Measurements from ENCODE around the gene CNTLN. TPM values are rescaled to one million over a fixed set of nuclear protein-coding genes. Genes with fewer than 3 reads are reported as not detected.
"Not testable (repeated sequence)": the region's sequence is repeated elsewhere in the genome, so short reads cannot be mapped to it uniquely, and the experiment has no call there.

Gene CNTLN
- total and polyA plus RNA-seq, 2 donors, result 2.9 to 6.4 TPM

DNA sequence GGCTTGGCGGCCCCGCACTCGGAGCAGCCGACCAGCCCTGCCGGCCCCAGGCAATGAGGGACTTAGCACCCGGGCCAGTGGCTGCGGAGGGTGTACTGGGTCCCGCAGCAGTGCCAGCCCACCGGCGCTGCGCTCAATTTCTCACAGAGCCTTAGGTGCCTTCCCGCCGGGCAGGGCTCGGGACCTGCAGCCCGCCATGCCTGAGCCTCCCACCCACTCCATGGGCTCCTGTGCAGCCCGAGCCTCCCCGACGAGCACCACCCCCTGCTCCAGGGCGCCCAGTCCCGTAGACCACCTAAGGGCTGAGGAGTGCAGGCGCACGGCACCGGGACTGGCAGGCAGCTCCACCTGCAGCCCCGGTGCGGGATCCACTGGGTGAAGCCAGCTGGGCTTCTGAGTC lies 219.2 kb downstream of the CNTLN start:
- DNase-seq (ENCODE audit: low read depth in 6 of 9, low spot score in 9 of 9); H3K36me3 ChIP-seq (ENCODE audit: control insufficient read depth in 2 of 2, insufficient read depth in 2 of 2, low read length in 1 of 2): not testable (repeated sequence)

DNA sequence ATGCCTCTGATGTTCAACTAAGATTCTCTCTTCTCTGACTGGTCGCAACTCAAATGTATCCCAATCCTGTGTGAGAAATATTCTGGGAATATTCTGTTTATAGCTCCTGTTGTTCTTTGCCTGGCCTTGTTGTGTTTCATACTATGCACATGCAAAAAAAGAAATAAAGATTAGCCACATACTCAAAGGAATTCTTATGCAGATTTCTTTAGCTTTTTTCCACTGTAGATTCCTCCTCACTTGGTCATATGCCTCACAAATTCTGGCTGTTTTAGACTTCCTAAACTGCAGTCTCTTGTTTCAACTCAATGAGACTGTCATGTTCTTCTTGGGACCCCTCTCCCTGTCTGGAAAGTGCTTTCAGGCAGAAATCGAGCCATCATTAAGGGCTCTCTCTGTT lies 226.5 kb downstream of the CNTLN start:
- no peaks in the 10 kb centered on the region for H3K9me3 ChIP-seq (ENCODE audit: control insufficient read depth in 2 of 2, insufficient read depth in 1 of 2, low read length in 1 of 2)
- H3K27ac ChIP-seq (ENCODE audit: low read depth in 1 of 2, low read length in 1 of 2), result no peak overlapping the region
- WGBS, result 95% methylated on average over 2 of the region's 2 CpGs
- DNase-seq (ENCODE audit: low read depth in 6 of 9, low spot score in 9 of 9), result no peak
- H3K4me1 ChIP-seq (ENCODE audit: control insufficient read depth in 2 of 2, insufficient read depth in 2 of 2, low read length in 2 of 2), result no peaks in the 10 kb centered on the region
- no peaks in the 10 kb centered on the region for H3K36me3 ChIP-seq (ENCODE audit: control insufficient read depth in 2 of 2, insufficient read depth in 2 of 2, low read length in 1 of 2)
- H3K4me3 ChIP-seq (ENCODE audit: low read length in 2 of 2), result no peak overlapping the region
- H3K27me3 ChIP-seq (ENCODE audit: control insufficient read depth in 2 of 2, insufficient read depth in 1 of 2, low read length in 1 of 2), result no peaks in the 10 kb centered on the region

More for the DNA sequence above, 219.2 kb downstream of the CNTLN start:
- not testable (repeated sequence) for H3K4me3 ChIP-seq (ENCODE audit: low read length in 2 of 2); H3K9me3 ChIP-seq (ENCODE audit: control insufficient read depth in 2 of 2, insufficient read depth in 1 of 2, low read length in 1 of 2); H3K4me1 ChIP-seq (ENCODE audit: control insufficient read depth in 2 of 2, insufficient read depth in 2 of 2, low read length in 2 of 2); H3K27ac ChIP-seq (ENCODE audit: low read depth in 1 of 2, low read length in 1 of 2); H3K27me3 ChIP-seq (ENCODE audit: control insufficient read depth in 2 of 2, insufficient read depth in 1 of 2, low read length in 1 of 2)
- WGBS, result 95% methylated on average over 25 of the region's 25 CpGs

GRCh38 chr9:17367035-17367434 lies 232.2 kb downstream of the CNTLN start:
- H3K27me3 ChIP-seq (ENCODE audit: control insufficient read depth in 2 of 2, insufficient read depth in 1 of 2, low read length in 1 of 2), result no peaks in the 10 kb centered on the region
- H3K36me3 ChIP-seq (ENCODE audit: control insufficient read depth in 2 of 2, insufficient read depth in 2 of 2, low read length in 1 of 2), result no peaks in the 10 kb centered on the region
- H3K27ac ChIP-seq (ENCODE audit: low read depth in 1 of 2, low read length in 1 of 2), result no peak overlapping the region
- no peaks in the 10 kb centered on the region for H3K4me1 ChIP-seq (ENCODE audit: control insufficient read depth in 2 of 2, insufficient read depth in 2 of 2, low read length in 2 of 2)
- no peak for DNase-seq (ENCODE audit: low read depth in 6 of 9, low spot score in 9 of 9)
- no peak overlapping the region for H3K4me3 ChIP-seq (ENCODE audit: low read length in 2 of 2)
- H3K9me3 ChIP-seq (ENCODE audit: control insufficient read depth in 2 of 2, insufficient read depth in 1 of 2, low read length in 1 of 2), result no peaks in the 10 kb centered on the region
- 98% methylated on average over 2 of the region's 2 CpGs for WGBS

DNA sequence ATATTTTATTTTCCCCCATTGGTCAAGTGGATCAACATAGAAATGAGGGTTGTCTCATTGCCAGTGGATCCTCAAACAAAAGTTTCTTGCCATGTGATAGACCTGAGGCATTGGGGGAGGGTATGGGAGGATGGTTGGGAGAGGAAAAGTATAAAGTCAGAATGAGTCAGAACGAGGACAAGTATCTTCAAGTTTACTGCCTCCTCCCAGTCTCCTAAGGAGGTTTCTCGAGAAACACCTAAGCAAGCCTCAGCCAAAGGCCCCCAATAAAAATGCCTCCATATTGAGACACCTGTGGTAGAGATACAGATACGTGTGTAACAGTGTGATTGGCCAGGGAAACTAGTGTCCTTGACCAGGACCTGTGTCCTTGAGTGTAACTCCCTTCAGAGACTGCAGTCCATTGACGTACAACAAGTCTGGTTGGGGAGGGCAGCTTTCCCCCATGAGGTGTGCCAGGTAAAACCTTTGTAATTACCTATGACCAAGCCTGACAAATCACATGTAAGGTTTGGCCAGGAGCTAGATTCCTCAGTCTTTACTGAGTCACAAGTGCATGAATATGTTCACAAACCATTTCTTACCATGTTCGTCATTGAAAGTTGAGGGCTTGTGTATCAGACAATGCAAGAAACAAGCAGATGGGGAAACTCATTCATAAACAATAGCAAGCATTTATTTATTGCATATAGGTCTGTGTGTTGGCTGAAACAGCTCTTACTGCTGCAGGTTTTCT lies 245.5 kb downstream of the CNTLN start:
- Histone ChIP-seq H3K27ac (ENCODE audit: low read depth in 1 of 2, low read length in 1 of 2) (no peak overlapping the region), H3K4me3 (ENCODE audit: low read length in 2 of 2) (no peak overlapping the region), H3K4me1 (ENCODE audit: control insufficient read depth in 2 of 2, insufficient read depth in 2 of 2, low read length in 2 of 2) (no peaks in the 10 kb centered on the region), H3K27me3 (ENCODE audit: control insufficient read depth in 2 of 2, insufficient read depth in 1 of 2, low read length in 1 of 2) (no peaks in the 10 kb centered on the region), H3K36me3 (ENCODE audit: control insufficient read depth in 2 of 2, insufficient read depth in 2 of 2, low read length in 1 of 2) (no peaks in the 10 kb centered on the region), H3K9me3 (ENCODE audit: control insufficient read depth in 2 of 2, insufficient read depth in 1 of 2, low read length in 1 of 2) (no peaks in the 10 kb centered on the region)
- DNase-seq (ENCODE audit: low read depth in 6 of 9, low spot score in 9 of 9), result no peak
- WGBS, result 97% methylated on average over 5 of the region's 5 CpGs

DNA sequence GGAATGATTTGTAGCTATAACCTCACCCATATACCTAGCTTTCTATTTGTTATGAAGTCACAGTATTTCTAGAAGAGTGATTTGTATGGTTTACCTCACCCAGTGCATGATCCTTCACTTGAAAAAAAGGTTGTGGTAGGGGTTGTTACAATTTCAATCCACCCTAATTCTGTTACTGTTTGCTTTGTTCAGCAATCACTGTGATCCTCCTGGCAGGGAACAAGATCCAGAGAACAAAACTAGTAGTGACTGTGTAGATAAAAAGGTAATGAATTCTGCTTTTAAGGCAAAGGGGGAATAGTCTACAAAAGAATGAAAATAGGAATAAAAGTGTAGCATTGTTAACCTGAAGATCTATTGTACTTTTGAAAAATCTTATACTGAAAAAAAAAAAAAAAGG lies 252.7 kb downstream of the CNTLN start:
- H3K4me1 ChIP-seq (ENCODE audit: control insufficient read depth in 2 of 2, insufficient read depth in 2 of 2, low read length in 2 of 2), result no peaks in the 10 kb centered on the region
- H3K27me3 ChIP-seq (ENCODE audit: control insufficient read depth in 2 of 2, insufficient read depth in 1 of 2, low read length in 1 of 2), result no peaks in the 10 kb centered on the region
- no peak for DNase-seq (ENCODE audit: low read depth in 6 of 9, low spot score in 9 of 9)
- no peak overlapping the region for H3K27ac ChIP-seq (ENCODE audit: low read depth in 1 of 2, low read length in 1 of 2)
- H3K9me3 ChIP-seq (ENCODE audit: control insufficient read depth in 2 of 2, insufficient read depth in 1 of 2, low read length in 1 of 2), result no peaks in the 10 kb centered on the region
- H3K4me3 ChIP-seq (ENCODE audit: low read length in 2 of 2), result no peak overlapping the region
- no peaks in the 10 kb centered on the region for H3K36me3 ChIP-seq (ENCODE audit: control insufficient read depth in 2 of 2, insufficient read depth in 2 of 2, low read length in 1 of 2)

GRCh38 chr9:17389026-17389425 lies 254.2 kb downstream of the CNTLN start:
- Histone ChIP-seq H3K27me3 (ENCODE audit: control insufficient read depth in 2 of 2, insufficient read depth in 1 of 2, low read length in 1 of 2) (no peaks in the 10 kb centered on the region), H3K4me1 (ENCODE audit: control insufficient read depth in 2 of 2, insufficient read depth in 2 of 2, low read length in 2 of 2) (no peaks in the 10 kb centered on the region), H3K4me3 (ENCODE audit: low read length in 2 of 2) (no peak overlapping the region), H3K27ac (ENCODE audit: low read depth in 1 of 2, low read length in 1 of 2) (no peak overlapping the region), H3K9me3 (ENCODE audit: control insufficient read depth in 2 of 2, insufficient read depth in 1 of 2, low read length in 1 of 2) (no peaks in the 10 kb centered on the region), H3K36me3 (ENCODE audit: control insufficient read depth in 2 of 2, insufficient read depth in 2 of 2, low read length in 1 of 2) (no peaks in the 10 kb centered on the region)
- WGBS, result 0% methylated on average over 1 of the region's 1 CpG
- no peak for DNase-seq (ENCODE audit: low read depth in 6 of 9, low spot score in 9 of 9)

GRCh38 chr9:17394881-17395510 lies 260.2 kb downstream of the CNTLN start:
- WGBS, result 78% methylated on average over 7 of the region's 7 CpGs

GRCh38 chr9:17397166-17397728 lies 262.4 kb downstream of the CNTLN start:
- not testable (repeated sequence) for H3K4me3 ChIP-seq (ENCODE audit: low read length in 2 of 2); H3K27ac ChIP-seq (ENCODE audit: low read depth in 1 of 2, low read length in 1 of 2)
- WGBS, result 96% methylated on average over 7 of the region's 7 CpGs

More at GRCh38 chr9:17394881-17395510, 260.2 kb downstream of the CNTLN start:
- H3K4me1 ChIP-seq (ENCODE audit: control insufficient read depth in 2 of 2, insufficient read depth in 2 of 2, low read length in 2 of 2), result no peaks in the 10 kb centered on the region
- DNase-seq (ENCODE audit: low read depth in 6 of 9, low spot score in 9 of 9), result no peak
- H3K36me3 ChIP-seq (ENCODE audit: control insufficient read depth in 2 of 2, insufficient read depth in 2 of 2, low read length in 1 of 2), result no peaks in the 10 kb centered on the region
- no peak overlapping the region for H3K27ac ChIP-seq (ENCODE audit: low read depth in 1 of 2, low read length in 1 of 2)
- no peak overlapping the region for H3K4me3 ChIP-seq (ENCODE audit: low read length in 2 of 2)
- no peaks in the 10 kb centered on the region for H3K27me3 ChIP-seq (ENCODE audit: control insufficient read depth in 2 of 2, insufficient read depth in 1 of 2, low read length in 1 of 2)
- no peaks in the 10 kb centered on the region for H3K9me3 ChIP-seq (ENCODE audit: control insufficient read depth in 2 of 2, insufficient read depth in 1 of 2, low read length in 1 of 2)

GRCh38 chr9:17398350-17398749 lies 263.5 kb downstream of the CNTLN start:
- H3K4me1 ChIP-seq (ENCODE audit: control insufficient read depth in 2 of 2, insufficient read depth in 2 of 2, low read length in 2 of 2), result no peaks in the 10 kb centered on the region
- H3K27ac ChIP-seq (ENCODE audit: low read depth in 1 of 2, low read length in 1 of 2), result no peak overlapping the region
- no peaks in the 10 kb centered on the region for H3K27me3 ChIP-seq (ENCODE audit: control insufficient read depth in 2 of 2, insufficient read depth in 1 of 2, low read length in 1 of 2)
- H3K36me3 ChIP-seq (ENCODE audit: control insufficient read depth in 2 of 2, insufficient read depth in 2 of 2, low read length in 1 of 2), result no peaks in the 10 kb centered on the region
- no peak for DNase-seq (ENCODE audit: low read depth in 6 of 9, low spot score in 9 of 9)
- H3K4me3 ChIP-seq (ENCODE audit: low read length in 2 of 2), result no peak overlapping the region
- H3K9me3 ChIP-seq (ENCODE audit: control insufficient read depth in 2 of 2, insufficient read depth in 1 of 2, low read length in 1 of 2), result no peaks in the 10 kb centered on the region
- 96% methylated on average over 2 of the region's 2 CpGs for WGBS

More at GRCh38 chr9:17397166-17397728, 262.4 kb downstream of the CNTLN start:
- not testable (repeated sequence) for H3K27me3 ChIP-seq (ENCODE audit: control insufficient read depth in 2 of 2, insufficient read depth in 1 of 2, low read length in 1 of 2); H3K9me3 ChIP-seq (ENCODE audit: control insufficient read depth in 2 of 2, insufficient read depth in 1 of 2, low read length in 1 of 2); H3K36me3 ChIP-seq (ENCODE audit: control insufficient read depth in 2 of 2, insufficient read depth in 2 of 2, low read length in 1 of 2); DNase-seq (ENCODE audit: low read depth in 6 of 9, low spot score in 9 of 9); H3K4me1 ChIP-seq (ENCODE audit: control insufficient read depth in 2 of 2, insufficient read depth in 2 of 2, low read length in 2 of 2)

Measured in thymus (tissue), 11 donors.